Measurements from ENCODE around the gene ZBTB46. TPM values are rescaled to one million over a fixed set of nuclear protein-coding genes. Genes with fewer than 3 reads are reported as not detected.
"Not testable (repeated sequence)": the region's sequence is repeated elsewhere in the genome, so short reads cannot be mapped to it uniquely, and the experiment has no call there.

Gene ZBTB46
- total RNA-seq, 1 donor from 2014 or later, result 0.58 TPM

- no peak for TF ChIP-seq CTCF (conservative IDR thresholded peaks at IDR 0.05; ENCODE audit: low read depth, low read length)
- H3K4me3 ChIP-seq (ENCODE audit: low read depth, low read length), result no peak overlapping the region
- DNase-seq (ENCODE audit: low read depth), result no peak
Observed at GRCh38 chr20:63808964-63809674, 21.9 kb downstream of the ZBTB46 start.

- H3K4me3 ChIP-seq (ENCODE audit: low read depth, low read length), result no peak overlapping the region
- TF ChIP-seq CTCF (conservative IDR thresholded peaks at IDR 0.05; ENCODE audit: low read depth, low read length), result no peak
- DNase-seq (ENCODE audit: low read depth), result no peak
Observed at GRCh38 chr20:63808145-63808724, 22.8 kb downstream of the ZBTB46 start.

- no peak for TF ChIP-seq CTCF (conservative IDR thresholded peaks at IDR 0.05; ENCODE audit: low read depth, low read length)
- H3K4me3 ChIP-seq (ENCODE audit: low read depth, low read length), result no peak overlapping the region
- DNase-seq (ENCODE audit: low read depth), result no peak
Observed at GRCh38 chr20:63807654-63808053, 23.4 kb downstream of the ZBTB46 start.

GRCh38 chr20:63804308-63804636 lies 26.8 kb downstream of the ZBTB46 start:
- TF ChIP-seq CTCF (conservative IDR thresholded peaks at IDR 0.05; ENCODE audit: low read depth, low read length), result no peak
- no peak overlapping the region for H3K4me3 ChIP-seq (ENCODE audit: low read depth, low read length)
- no peak for DNase-seq (ENCODE audit: low read depth)

- no peak overlapping the region for H3K4me3 ChIP-seq (ENCODE audit: low read depth, low read length)
- TF ChIP-seq CTCF (conservative IDR thresholded peaks at IDR 0.05; ENCODE audit: low read depth, low read length), result no peak
- no peak for DNase-seq (ENCODE audit: low read depth)
Observed at GRCh38 chr20:63802469-63803240, 28.4 kb downstream of the ZBTB46 start.

GRCh38 chr20:63801174-63801573 lies 29.9 kb downstream of the ZBTB46 start:
- not testable (repeated sequence) for DNase-seq (ENCODE audit: low read depth); H3K4me3 ChIP-seq (ENCODE audit: low read depth, low read length)

- DNase-seq (ENCODE audit: low read depth); H3K4me3 ChIP-seq (ENCODE audit: low read depth, low read length): not testable (repeated sequence)
Observed at GRCh38 chr20:63800411-63800810, 30.7 kb downstream of the ZBTB46 start.

GRCh38 chr20:63799127-63799526 lies 31.9 kb downstream of the ZBTB46 start:
- not testable (repeated sequence) for DNase-seq (ENCODE audit: low read depth); H3K4me3 ChIP-seq (ENCODE audit: low read depth, low read length)

- DNase-seq (ENCODE audit: low read depth); H3K4me3 ChIP-seq (ENCODE audit: low read depth, low read length): not testable (repeated sequence)
Observed at GRCh38 chr20:63797175-63797574, 33.9 kb downstream of the ZBTB46 start.

All from epithelial cell of proximal tubule (primary cell).